ENCODE results near the gene TMED4.

TMED4 gene

GRCh38 chr7:44538798-44539668 lies 43.0 kb downstream of the TMED4 start:
- Histone ChIP-seq H3K79me2 (ENCODE audit: low read length) (no peaks in the 10 kb centered on the region), H3K36me3 (replicated peaks; ENCODE audit: low read depth, low read length) (no peaks in the 10 kb centered on the region), H3K9ac (ENCODE audit: low read length) (no peak overlapping the region), H4K20me1 (ENCODE audit: insufficient read depth, low read length) (no peaks in the 10 kb centered on the region), H2AFZ (ENCODE audit: low read depth, low read length) (no peak overlapping the region), H3K27me3 (ENCODE audit: low read depth, low read length) (no peaks in the 10 kb centered on the region), H3K4me1 (ENCODE audit: low read length) (no peaks in the 10 kb centered on the region), H3K4me3 (ENCODE audit: low read length) (no peak overlapping the region), H3K9me3 (ENCODE audit: insufficient read depth, low read length) (no peaks in the 10 kb centered on the region), H3K4me2 (ENCODE audit: low read length) (no peak overlapping the region), H3K27ac (ENCODE audit: low read length) (no peak overlapping the region)
- TF ChIP-seq EZH2phosphoT487 (IDR thresholded peaks at IDR 0.05; ENCODE audit: low read depth), result no peak
- TF ChIP-seq, protein P1, sequence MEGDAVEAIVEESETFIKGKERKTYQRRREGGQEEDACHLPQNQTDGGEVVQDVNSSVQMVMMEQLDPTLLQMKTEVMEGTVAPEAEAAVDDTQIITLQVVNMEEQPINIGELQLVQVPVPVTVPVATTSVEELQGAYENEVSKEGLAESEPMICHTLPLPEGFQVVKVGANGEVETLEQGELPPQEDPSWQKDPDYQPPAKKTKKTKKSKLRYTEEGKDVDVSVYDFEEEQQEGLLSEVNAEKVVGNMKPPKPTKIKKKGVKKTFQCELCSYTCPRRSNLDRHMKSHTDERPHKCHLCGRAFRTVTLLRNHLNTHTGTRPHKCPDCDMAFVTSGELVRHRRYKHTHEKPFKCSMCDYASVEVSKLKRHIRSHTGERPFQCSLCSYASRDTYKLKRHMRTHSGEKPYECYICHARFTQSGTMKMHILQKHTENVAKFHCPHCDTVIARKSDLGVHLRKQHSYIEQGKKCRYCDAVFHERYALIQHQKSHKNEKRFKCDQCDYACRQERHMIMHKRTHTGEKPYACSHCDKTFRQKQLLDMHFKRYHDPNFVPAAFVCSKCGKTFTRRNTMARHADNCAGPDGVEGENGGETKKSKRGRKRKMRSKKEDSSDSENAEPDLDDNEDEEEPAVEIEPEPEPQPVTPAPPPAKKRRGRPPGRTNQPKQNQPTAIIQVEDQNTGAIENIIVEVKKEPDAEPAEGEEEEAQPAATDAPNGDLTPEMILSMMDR (IDR thresholded peaks at IDR 0.05; ENCODE audit: low read depth, low read length), result no peak

DNA sequence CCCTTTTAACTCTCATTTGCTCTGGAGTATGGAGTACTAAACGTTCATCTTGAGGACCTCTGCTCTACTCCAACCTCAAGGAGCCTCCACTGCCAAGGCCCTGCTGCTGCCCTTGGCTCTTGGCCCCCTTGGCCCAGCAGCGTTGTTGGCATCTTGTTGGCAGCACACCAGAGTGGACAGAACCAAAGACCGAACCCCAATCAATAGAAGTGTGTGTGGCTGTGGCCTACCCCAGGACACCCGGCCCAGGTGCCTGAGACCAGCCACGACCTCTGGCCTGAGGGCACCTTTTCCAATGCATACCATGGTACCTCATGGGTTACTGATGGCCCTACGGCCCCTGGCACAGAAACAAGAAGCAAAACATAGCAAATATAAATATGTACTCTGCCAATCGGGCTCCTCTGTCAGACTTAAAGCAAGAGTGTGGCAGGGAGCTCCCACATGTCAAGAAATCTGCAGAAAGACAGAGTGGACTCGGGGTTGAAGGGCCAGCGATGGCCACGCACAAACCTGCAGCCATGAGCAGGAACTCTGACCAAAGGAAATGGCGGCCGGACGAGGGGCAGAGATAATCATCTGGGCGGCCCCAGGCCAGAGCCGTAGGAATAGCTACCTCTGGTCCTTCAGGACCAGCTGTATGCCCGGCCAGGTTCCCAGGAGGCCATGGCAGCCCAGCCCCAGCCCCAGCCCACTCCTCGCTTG lies 43.8 kb downstream of the TMED4 start:
- H3K4me3 ChIP-seq (ENCODE audit: low read length), result no peak overlapping the region

DNA sequence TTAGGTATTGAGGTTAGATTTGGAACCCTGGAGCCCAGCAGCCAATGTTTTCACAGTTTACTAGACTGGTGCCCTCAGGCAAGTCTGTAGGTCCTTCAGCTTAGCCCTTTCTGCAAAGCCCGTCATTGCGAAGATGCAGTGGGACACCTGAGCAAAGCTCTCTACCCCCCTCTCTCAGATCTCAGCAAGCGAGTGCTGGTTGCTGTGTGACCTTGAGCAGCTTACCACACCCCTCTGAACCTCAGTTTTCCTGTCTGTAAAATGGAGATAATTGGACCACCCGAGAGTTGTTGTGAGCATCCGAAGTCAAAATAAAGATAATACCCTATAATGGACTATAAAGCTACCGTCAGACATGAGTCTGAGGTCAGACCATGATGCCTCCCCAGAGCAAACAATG lies 44.6 kb downstream of the TMED4 start:
- Histone ChIP-seq H3K9me3 (ENCODE audit: insufficient read depth, low read length) (no peaks in the 10 kb centered on the region), H3K36me3 (replicated peaks; ENCODE audit: low read depth, low read length) (no peaks in the 10 kb centered on the region), H2AFZ (ENCODE audit: low read depth, low read length) (no peak overlapping the region), H4K20me1 (ENCODE audit: insufficient read depth, low read length) (no peaks in the 10 kb centered on the region), H3K27me3 (ENCODE audit: low read depth, low read length) (no peaks in the 10 kb centered on the region), H3K4me1 (ENCODE audit: low read length) (no peaks in the 10 kb centered on the region), H3K9ac (ENCODE audit: low read length) (no peak overlapping the region), H3K79me2 (ENCODE audit: low read length) (no peaks in the 10 kb centered on the region), H3K27ac (ENCODE audit: low read length) (no peak overlapping the region), H3K4me2 (ENCODE audit: low read length) (no peak overlapping the region), H3K4me3 (ENCODE audit: low read length) (no peak overlapping the region)
- no peak for TF ChIP-seq EZH2phosphoT487 (IDR thresholded peaks at IDR 0.05; ENCODE audit: low read depth)
- TF ChIP-seq, protein P1 (IDR thresholded peaks at IDR 0.05; ENCODE audit: low read depth, low read length), result no peak

More for the DNA sequence above, 43.8 kb downstream of the TMED4 start:
- TF ChIP-seq, protein P1 (IDR thresholded peaks at IDR 0.05; ENCODE audit: low read depth, low read length), result no peak
- no peak for TF ChIP-seq EZH2phosphoT487 (IDR thresholded peaks at IDR 0.05; ENCODE audit: low read depth)
- H3K4me1 ChIP-seq (ENCODE audit: low read length), result no peaks in the 10 kb centered on the region
- no peak overlapping the region for H2AFZ ChIP-seq (ENCODE audit: low read depth, low read length)
- H3K36me3 ChIP-seq (replicated peaks; ENCODE audit: low read depth, low read length), result no peaks in the 10 kb centered on the region
- no peak overlapping the region for H3K4me2 ChIP-seq (ENCODE audit: low read length)
- H3K27me3 ChIP-seq (ENCODE audit: low read depth, low read length), result no peaks in the 10 kb centered on the region
- no peaks in the 10 kb centered on the region for H3K79me2 ChIP-seq (ENCODE audit: low read length)
- no peaks in the 10 kb centered on the region for H3K9me3 ChIP-seq (ENCODE audit: insufficient read depth, low read length)
- no peak overlapping the region for H3K27ac ChIP-seq (ENCODE audit: low read length)
- no peaks in the 10 kb centered on the region for H4K20me1 ChIP-seq (ENCODE audit: insufficient read depth, low read length)
- no peak overlapping the region for H3K9ac ChIP-seq (ENCODE audit: low read length)

DNA sequence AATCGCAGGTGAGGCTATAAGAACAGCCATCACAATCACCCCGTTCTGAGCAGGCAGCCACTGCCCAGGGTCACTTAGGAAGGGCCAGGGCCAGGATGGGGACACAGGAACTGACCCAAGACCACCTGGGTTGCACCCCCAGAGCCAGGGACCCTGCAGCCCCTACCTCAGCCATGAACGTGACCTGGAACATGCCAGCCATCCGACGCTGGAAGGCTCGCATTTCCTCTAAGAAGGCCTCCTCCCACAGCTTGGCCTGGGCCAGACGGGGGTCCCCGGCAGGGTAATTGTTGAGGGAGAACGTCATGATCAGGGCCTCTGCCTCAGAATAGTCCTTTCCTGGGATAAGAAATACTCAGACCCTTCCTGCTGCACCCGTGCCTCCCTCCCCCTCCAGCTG lies 45.9 kb downstream of the TMED4 start:
- no peaks in the 10 kb centered on the region for H3K79me2 ChIP-seq (ENCODE audit: low read length)
- no peak overlapping the region for H3K4me2 ChIP-seq (ENCODE audit: low read length)
- no peaks in the 10 kb centered on the region for H3K36me3 ChIP-seq (replicated peaks; ENCODE audit: low read depth, low read length)
- H3K27ac ChIP-seq (ENCODE audit: low read length), result no peak overlapping the region
- H4K20me1 ChIP-seq (ENCODE audit: insufficient read depth, low read length), result no peaks in the 10 kb centered on the region
- H3K27me3 ChIP-seq (ENCODE audit: low read depth, low read length), result no peaks in the 10 kb centered on the region
- TF ChIP-seq, protein P1 (IDR thresholded peaks at IDR 0.05; ENCODE audit: low read depth, low read length), result no peak
- H3K9me3 ChIP-seq (ENCODE audit: insufficient read depth, low read length), result no peaks in the 10 kb centered on the region
- H3K4me1 ChIP-seq (ENCODE audit: low read length), result no peaks in the 10 kb centered on the region
- H3K4me3 ChIP-seq (ENCODE audit: low read length), result no peak overlapping the region
- no peak overlapping the region for H2AFZ ChIP-seq (ENCODE audit: low read depth, low read length)
- no peak overlapping the region for H3K9ac ChIP-seq (ENCODE audit: low read length)

Data from OCI-LY3 (cell line).